RCC 7860 (cell line): Measurements from ENCODE around the gene TMEM186.
"Not testable (repeated sequence)": the region's sequence is repeated elsewhere in the genome, so short reads cannot be mapped to it uniquely, and the experiment has no call there.

Experiments
- DNase-seq: peaks from one replicate; pipeline ENCODE4 v3.0.0-alpha.2; 2015; ENCODE audit warnings: low spot score
- FAIRE-seq: peaks from 2 replicates; lab custom pipeline; 2012; peaks lifted over from hg19 to GRCh38; lab: Jason Lieb, UNC

Gene TMEM186

GRCh38 chr16:8777217-8777616, 20.2 kb downstream of the TMEM186 start:
- FAIRE-seq = no peak
- DNase-seq = no peak

- no peak for FAIRE-seq
- DNase-seq = no peak
These were observed 21.3 kb downstream of the TMEM186 start for GRCh38 chr16:8776129-8776584.

DNA sequence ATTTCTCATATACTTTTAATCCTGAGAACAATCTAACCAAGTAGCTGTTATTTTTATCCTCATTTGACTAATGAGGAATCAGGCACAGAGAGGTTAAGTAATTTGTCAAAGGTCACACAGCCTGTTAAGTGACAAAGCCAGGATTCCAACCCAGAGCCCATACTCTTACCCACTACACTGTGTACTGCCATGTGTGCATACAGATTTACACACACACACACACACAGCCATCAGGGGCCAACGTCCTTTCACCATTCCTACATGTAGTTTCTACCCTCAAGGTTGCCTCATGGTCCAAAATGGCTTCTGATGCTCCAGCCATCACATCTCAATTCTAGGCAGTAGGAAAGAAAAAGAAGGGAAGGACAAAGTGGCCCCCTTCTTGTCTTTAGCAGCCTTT, 22.1 kb downstream of the TMEM186 start:
- DNase-seq (no peak), FAIRE-seq (no peak)

DNA sequence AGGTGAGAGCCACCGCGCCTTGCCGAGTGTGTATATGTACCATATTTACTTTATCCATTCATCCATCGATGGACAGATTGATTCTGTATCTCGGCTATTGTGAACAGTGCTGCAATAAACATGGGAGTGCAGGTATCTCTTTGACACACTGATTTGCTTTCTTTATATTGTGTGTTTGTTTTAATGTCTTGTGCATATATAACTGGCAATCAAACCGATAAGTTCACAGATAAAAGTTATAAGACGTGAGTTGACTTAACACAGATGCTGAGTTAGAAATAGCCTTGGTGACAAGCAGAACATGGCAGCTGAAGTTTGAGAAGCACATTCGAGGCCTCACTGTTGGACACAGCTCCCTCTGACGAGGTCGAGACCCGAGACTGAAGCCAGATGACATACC, 23.2 kb downstream of the TMEM186 start:
- no peak for FAIRE-seq
- DNase-seq = no peak

- FAIRE-seq (no peak), DNase-seq (no peak)
These were observed 23.9 kb downstream of the TMEM186 start for GRCh38 chr16:8773537-8773936.

DNA sequence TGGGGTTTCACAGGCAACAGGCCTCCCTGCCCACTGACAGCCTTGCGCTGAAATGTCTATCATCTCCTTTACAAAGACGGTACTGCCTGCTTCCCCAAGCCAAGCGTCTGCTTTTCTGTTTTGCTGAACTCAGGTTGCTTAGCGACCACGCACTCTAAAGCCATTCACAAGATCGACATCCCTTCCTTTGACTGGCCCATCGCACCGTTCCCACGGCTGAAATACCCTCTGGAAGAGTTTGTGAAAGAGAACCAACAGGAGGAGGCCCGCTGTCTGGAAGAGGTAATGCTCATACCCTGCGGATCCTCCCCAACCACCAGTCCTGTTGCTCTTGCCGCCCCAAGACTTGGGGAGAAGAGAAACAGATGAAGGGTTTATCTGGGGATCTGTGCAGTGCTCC, 28.7 kb downstream of the TMEM186 start:
- DNase-seq = no peak
- no peak for FAIRE-seq

- no peak for FAIRE-seq
- DNase-seq = no peak
These were observed 29.2 kb downstream of the TMEM186 start for GRCh38 chr16:8768283-8768682.

DNA sequence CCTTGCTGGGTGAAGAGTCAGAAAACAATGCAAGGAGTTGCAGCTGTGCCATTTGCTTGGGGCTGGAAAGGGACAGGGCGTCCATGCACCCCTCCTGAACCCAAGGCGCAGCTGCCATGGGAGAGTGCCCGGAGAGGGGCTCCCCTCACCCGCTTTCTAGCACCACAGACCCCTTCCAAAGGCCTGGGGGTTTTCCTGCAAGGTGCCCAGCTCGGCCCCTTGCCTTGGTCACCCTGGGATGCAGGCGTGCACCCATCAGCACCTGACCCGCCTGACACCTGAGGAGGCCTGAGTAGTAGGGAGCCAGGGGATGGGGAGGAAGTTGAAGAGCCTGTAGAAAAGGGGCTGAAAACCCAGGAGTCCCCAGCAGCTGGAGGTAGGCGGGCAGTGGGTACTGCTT, 30.3 kb downstream of the TMEM186 start:
- no peak for DNase-seq
- FAIRE-seq = no peak

GRCh38 chr16:8764525-8765250, 32.8 kb downstream of the TMEM186 start:
- no peak for FAIRE-seq
- no peak for DNase-seq

DNA sequence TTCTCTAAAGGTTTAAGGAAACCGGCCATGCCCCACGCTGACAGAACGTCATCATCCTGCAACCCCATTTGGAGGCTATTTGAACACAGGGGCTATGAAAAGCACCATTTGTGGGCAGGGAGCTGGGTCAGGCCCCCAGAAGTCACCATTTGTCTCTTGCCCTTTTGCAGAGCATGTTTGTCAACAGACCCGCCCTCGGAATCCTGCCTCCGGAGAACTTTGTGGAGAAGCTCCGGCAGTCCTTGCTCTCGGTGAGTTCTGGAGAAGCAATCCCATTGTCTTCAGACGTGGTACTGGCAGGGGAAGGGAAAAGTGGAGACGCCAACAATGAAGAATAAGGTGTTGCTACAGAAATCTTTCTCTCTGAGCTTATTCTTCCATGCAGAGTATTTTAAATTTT, 33.5 kb downstream of the TMEM186 start:
- DNase-seq (no peak), FAIRE-seq (no peak)

DNA sequence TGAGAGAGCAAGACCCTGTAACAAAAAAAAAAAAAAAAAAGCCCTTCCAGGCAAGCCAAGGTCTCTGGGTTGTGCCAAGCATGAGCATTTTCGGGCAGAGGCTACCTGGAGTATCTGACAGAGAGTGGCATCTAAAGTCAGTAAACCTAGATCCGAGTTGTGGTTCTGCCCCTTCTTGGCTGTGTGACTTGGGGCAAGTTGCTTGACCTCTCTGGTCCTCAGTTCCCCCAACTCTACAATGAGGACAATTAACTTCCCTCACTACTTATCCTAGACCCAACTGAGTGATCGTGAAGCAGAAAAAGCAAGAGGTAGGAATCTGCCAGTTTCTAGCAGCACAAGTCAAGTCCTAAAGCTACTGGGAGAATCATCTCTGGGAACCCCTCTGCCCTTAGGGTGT, 34.4 kb downstream of the TMEM186 start:
- FAIRE-seq (no peak), DNase-seq (no peak)

DNA sequence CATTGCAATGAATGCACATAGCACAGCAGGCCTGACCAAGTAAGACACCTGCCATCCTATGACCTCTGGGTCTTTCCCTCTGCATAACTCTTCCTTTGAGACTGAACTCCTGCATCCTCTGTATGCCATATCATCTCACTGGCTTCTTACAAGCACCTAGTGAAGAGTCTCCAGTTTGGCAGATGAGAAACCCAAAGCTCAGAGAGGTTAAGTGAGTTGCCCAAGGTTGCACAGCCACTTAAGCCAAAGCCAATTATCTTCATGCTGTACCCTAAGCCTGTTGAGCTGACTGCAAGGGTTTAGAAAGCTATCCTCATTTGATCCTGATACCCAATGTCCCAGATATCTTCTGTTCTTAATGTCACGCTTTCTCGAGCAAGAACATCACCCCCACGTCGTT, 35.2 kb downstream of the TMEM186 start:
- DNase-seq = no peak
- no peak for FAIRE-seq

DNA sequence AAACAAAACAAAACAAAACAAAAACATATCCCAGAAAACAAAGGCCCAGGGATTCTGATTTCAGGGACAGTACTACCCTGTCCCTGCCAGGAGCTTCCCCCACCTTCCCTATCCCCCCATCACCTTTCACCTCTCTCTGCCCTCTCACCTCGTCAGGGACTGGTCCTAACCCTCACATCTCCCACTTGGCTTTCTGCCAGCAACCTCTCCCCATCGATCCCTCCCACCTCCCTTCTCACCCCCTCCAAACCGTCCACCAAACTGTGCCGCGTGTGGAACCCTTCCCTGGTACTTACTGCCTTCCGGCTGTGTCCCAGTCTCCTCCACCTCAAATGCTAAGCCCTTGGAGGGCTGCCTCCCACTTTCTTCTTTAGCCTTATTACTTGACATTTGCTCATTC, 36.4 kb downstream of the TMEM186 start:
- FAIRE-seq = no peak
- DNase-seq = no peak

- FAIRE-seq (no peak), DNase-seq (no peak)
These were observed 37.4 kb downstream of the TMEM186 start for GRCh38 chr16:8760021-8760420.

DNA sequence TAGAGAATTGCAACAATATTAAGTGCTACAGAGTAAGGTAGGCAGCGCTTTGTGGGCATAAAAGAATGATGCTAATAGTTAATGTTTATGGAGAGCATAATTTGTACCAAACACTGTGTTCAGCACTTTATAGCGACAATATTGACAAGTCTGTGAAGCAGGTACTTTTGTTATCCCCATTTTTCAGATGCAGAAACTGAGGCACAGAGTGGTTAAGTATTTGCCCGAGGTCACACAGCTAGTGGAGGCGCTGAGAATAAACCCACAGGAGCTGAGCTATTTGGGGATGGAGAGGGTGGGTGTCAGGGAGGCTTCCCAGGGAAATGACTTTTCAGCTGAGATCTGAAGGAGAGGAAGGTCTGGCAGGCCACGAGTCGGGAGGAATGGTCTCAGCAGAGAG, 39.4 kb downstream of the TMEM186 start:
- FAIRE-seq (no peak), DNase-seq (no peak)

GRCh38 chr16:8756755-8757154, 40.7 kb downstream of the TMEM186 start:
- FAIRE-seq (no peak), DNase-seq (no peak)

- DNase-seq (no peak), FAIRE-seq (no peak)
These were observed 43.9 kb downstream of the TMEM186 start for GRCh38 chr16:8753416-8754054.

- no peak for DNase-seq
- no peak for FAIRE-seq
These were observed 44.7 kb downstream of the TMEM186 start for GRCh38 chr16:8752706-8753105.

- FAIRE-seq (peak; percentile 30), DNase-seq (peak; percentile 62)
These were observed 45.7 kb downstream of the TMEM186 start for GRCh38 chr16:8751481-8752311.

GRCh38 chr16:8748944-8749343, 48.5 kb downstream of the TMEM186 start:
- not testable (repeated sequence) for DNase-seq, FAIRE-seq
